B cell (primary cell): Measurements from ENCODE around the gene SPOCD1.

Experiments
- EZH2 ChIP-seq: IDR thresholded peaks from 2 replicates; pipeline ENCODE4 v1.6.1; 2012; ENCODE audit warnings: borderline replicate concordance, low read depth, mild to moderate bottlenecking, moderate library complexity, low read length; ENCODE audit not compliant: insufficient read depth, poor library complexity, severe bottlenecking
- TF ChIP-seq, protein P1 (sequence below): fragments of 200-600 bp; IDR thresholded peaks from one replicate; pipeline ENCODE4 v1.8.0; 2022; ENCODE audit warnings: antibody characterized with exemption, mild to moderate bottlenecking

GRCh38 chr1:31802190-31803150 lies 13.4 kb downstream of the SPOCD1 start:
- TF ChIP-seq, protein P1, sequence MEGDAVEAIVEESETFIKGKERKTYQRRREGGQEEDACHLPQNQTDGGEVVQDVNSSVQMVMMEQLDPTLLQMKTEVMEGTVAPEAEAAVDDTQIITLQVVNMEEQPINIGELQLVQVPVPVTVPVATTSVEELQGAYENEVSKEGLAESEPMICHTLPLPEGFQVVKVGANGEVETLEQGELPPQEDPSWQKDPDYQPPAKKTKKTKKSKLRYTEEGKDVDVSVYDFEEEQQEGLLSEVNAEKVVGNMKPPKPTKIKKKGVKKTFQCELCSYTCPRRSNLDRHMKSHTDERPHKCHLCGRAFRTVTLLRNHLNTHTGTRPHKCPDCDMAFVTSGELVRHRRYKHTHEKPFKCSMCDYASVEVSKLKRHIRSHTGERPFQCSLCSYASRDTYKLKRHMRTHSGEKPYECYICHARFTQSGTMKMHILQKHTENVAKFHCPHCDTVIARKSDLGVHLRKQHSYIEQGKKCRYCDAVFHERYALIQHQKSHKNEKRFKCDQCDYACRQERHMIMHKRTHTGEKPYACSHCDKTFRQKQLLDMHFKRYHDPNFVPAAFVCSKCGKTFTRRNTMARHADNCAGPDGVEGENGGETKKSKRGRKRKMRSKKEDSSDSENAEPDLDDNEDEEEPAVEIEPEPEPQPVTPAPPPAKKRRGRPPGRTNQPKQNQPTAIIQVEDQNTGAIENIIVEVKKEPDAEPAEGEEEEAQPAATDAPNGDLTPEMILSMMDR, result no peak
- TF ChIP-seq EZH2, result no peak
